ENCODE measurements around the gene DNM3.

The DNM3 gene

DNA sequence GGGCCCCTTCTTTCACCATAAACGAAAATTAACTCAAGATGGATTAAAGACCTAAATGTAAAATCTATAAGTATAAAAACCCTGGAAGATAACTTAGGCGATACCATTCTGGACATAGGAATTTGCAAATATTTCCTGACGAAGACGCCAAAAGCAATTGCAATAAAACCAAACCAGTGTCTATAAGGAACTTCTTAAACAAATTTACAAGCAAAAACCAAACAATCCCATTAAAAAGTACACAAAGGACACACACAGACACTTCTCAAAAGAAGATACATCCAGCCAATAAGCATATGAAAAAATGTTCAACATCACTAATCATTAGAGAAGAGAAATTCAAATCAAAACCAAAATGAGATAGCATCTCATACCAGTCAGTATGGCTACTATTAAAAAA is 500.4 kb downstream of the DNM3 start:
- TF ChIP-seq EZH2 (optimal IDR thresholded peaks at IDR 0.05; ENCODE audit: low read depth, low read length) (no peak), EZH2phosphoT487 (IDR thresholded peaks at IDR 0.05; ENCODE audit: low read length) (no peak), CTCF (IDR thresholded peaks at IDR 0.05; ENCODE audit: low read length) (no peak)
- Histone ChIP-seq H3K79me2 (ENCODE audit: low read length) (no peaks in the 10 kb centered on the region), H3K27ac (ENCODE audit: low read length) (no peak overlapping the region), H4K20me1 (ENCODE audit: insufficient read depth, low read length) (no peaks in the 10 kb centered on the region; the same call in 1 of the 2 replicates), H3K9ac (ENCODE audit: low read length) (no peak overlapping the region), H3K36me3 (replicated peaks; ENCODE audit: insufficient read depth, low read length) (no peaks in the 10 kb centered on the region), H3K9me2 (replicated peaks; ENCODE audit: insufficient read depth, low read length) (no peaks in the 10 kb centered on the region), H3K27me3 (replicated peaks; ENCODE audit: insufficient read depth, low read length) (peaks cover 17% of the 10 kb centered on the region), H3K9me3 (replicated peaks; ENCODE audit: insufficient read depth, low read length) (no peaks in the 10 kb centered on the region), H3K4me1 (ENCODE audit: low read length) (peaks cover 18% of the 10 kb centered on the region), H2AFZ (ENCODE audit: low read length) (no peak overlapping the region), H3F3A (ENCODE audit: insufficient read depth, low read length) (peaks cover 9% of the 10 kb centered on the region), H3K4me2 (ENCODE audit: low read depth, low read length) (no peak overlapping the region), H3K4me3 (ENCODE audit: low read length) (no peak overlapping the region)
- no peak for DNase-seq

GRCh38 chr1:172342584-172343239 is 501.4 kb downstream of the DNM3 start:
- H3K9me3 ChIP-seq (replicated peaks; ENCODE audit: insufficient read depth, low read length), result no peaks in the 10 kb centered on the region
- no peak overlapping the region for H3K9ac ChIP-seq (ENCODE audit: low read length)
- no peak overlapping the region for H2AFZ ChIP-seq (ENCODE audit: low read length)
- no peak for TF ChIP-seq CTCF (IDR thresholded peaks at IDR 0.05; ENCODE audit: low read length)
- TF ChIP-seq EZH2 (optimal IDR thresholded peaks at IDR 0.05; ENCODE audit: low read depth, low read length), result no peak
- TF ChIP-seq EZH2phosphoT487 (IDR thresholded peaks at IDR 0.05; ENCODE audit: low read length), result no peak
- H3K27ac ChIP-seq (ENCODE audit: low read length), result no peak overlapping the region
- no peak overlapping the region for H3K4me3 ChIP-seq (ENCODE audit: low read length)
- H3K79me2 ChIP-seq (ENCODE audit: low read length), result no peaks in the 10 kb centered on the region
- peaks cover 18% of the 10 kb centered on the region for H3K4me1 ChIP-seq (ENCODE audit: low read length)
- H3K36me3 ChIP-seq (replicated peaks; ENCODE audit: insufficient read depth, low read length), result no peaks in the 10 kb centered on the region
- DNase-seq, result no peak
- H3K9me2 ChIP-seq (replicated peaks; ENCODE audit: insufficient read depth, low read length), result no peaks in the 10 kb centered on the region
- H3K4me2 ChIP-seq (ENCODE audit: low read depth, low read length), result no peak overlapping the region
- no peaks in the 10 kb centered on the region; the same call in 1 of the 2 replicates for H4K20me1 ChIP-seq (ENCODE audit: insufficient read depth, low read length)
- peaks cover 22% of the 10 kb centered on the region for H3K27me3 ChIP-seq (replicated peaks; ENCODE audit: insufficient read depth, low read length)
- H3F3A ChIP-seq (ENCODE audit: insufficient read depth, low read length), result peaks cover 9% of the 10 kb centered on the region

DNA sequence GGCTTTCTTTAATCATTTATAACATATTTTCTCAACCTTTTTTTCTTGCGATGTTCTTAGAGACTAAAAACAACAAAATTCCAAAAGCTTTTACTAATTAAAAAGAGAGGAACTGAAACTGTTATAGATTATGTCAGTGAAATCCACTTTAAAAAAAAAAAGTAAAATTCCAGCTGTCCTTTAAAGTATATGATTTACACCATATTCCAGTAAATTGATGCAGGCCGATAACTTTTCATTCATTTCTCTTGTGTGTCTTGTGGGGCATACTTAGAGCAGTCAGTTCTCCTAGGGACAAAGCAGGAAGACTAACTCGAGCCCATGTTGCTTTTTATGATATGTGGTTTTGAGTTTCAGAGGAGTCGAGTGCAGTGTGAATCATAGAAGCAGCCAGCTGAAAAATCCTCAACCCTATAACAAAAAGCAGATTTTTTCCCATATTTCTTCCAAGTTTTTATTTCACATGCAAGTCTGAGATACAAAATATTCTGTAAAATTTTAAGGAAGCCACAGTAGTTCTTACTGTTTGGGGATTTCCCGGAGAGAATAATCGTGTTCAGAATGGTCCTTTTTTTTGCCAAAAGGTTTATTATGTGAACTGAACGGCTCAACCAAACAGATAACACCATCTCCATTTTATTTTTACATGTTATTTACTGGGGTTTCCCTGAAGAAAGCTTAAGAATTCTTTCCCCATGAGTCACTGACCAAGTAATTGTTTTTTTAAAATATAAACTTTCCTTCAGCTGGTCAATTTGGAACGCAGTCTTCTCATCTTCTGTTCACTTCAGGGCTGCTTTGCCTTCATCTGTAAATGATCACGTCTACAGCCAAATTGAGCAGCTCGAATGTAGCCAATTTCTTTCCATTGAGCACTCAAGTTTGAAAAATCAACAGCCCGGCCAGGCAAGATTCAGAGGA is 502.2 kb downstream of the DNM3 start:
- peak; percentile 10 for DNase-seq
- Histone ChIP-seq H4K20me1 (ENCODE audit: insufficient read depth, low read length) (no peaks in the 10 kb centered on the region; the same call in 1 of the 2 replicates), H3K36me3 (replicated peaks; ENCODE audit: insufficient read depth, low read length) (no peaks in the 10 kb centered on the region), H3K27me3 (replicated peaks; ENCODE audit: insufficient read depth, low read length) (peaks cover 22% of the 10 kb centered on the region), H2AFZ (ENCODE audit: low read length) (no peak overlapping the region), H3K4me2 (ENCODE audit: low read depth, low read length) (no peak overlapping the region), H3K4me3 (ENCODE audit: low read length) (no peak overlapping the region), H3F3A (ENCODE audit: insufficient read depth, low read length) (peaks cover 9% of the 10 kb centered on the region), H3K9me2 (replicated peaks; ENCODE audit: insufficient read depth, low read length) (no peaks in the 10 kb centered on the region), H3K9me3 (replicated peaks; ENCODE audit: insufficient read depth, low read length) (no peaks in the 10 kb centered on the region), H3K79me2 (ENCODE audit: low read length) (no peaks in the 10 kb centered on the region), H3K9ac (ENCODE audit: low read length) (no peak overlapping the region), H3K4me1 (ENCODE audit: low read length) (peaks cover 18% of the 10 kb centered on the region), H3K27ac (ENCODE audit: low read length) (no peak overlapping the region)
- TF ChIP-seq EZH2 (optimal IDR thresholded peaks at IDR 0.05; ENCODE audit: low read depth, low read length) (no peak), EZH2phosphoT487 (IDR thresholded peaks at IDR 0.05; ENCODE audit: low read length) (no peak), CTCF (IDR thresholded peaks at IDR 0.05; ENCODE audit: low read length) (no peak)
